ENCODE results near the gene SUPT4H1.

SUPT4H1 gene

GRCh38 chr17:58308985-58309917 lies 42.8 kb downstream of the SUPT4H1 start:
- Histone ChIP-seq H3K4me2 (ENCODE audit: low read length) (no peak overlapping the region), H2BK120ac (ENCODE audit: insufficient read depth, low read length, poor library complexity) (no peak overlapping the region), H2AK5ac (ENCODE audit: low read length) (no peak overlapping the region), H3K9me3 (ENCODE audit: insufficient read depth, low read depth, low read length) (no peaks in the 10 kb centered on the region), H3K4me1 (ENCODE audit: control insufficient read depth in 1 of 2, insufficient read depth in 2 of 2, low read length in 2 of 2) (no peaks in the 10 kb centered on the region), H2BK12ac (ENCODE audit: low read length) (no peak overlapping the region), H4K12ac (ENCODE audit: low read depth, low read length) (no peak overlapping the region), H3K27ac (ENCODE audit: low read depth, low read length) (no peak overlapping the region), H3K14ac (ENCODE audit: low read length) (no peak overlapping the region), H3K27me3 (ENCODE audit: insufficient read depth, low read length) (no peaks in the 10 kb centered on the region), H3K9ac (ENCODE audit: low read length) (no peak overlapping the region), H3K4ac (ENCODE audit: low read depth, low read length) (no peak overlapping the region), H2BK5ac (ENCODE audit: low read depth, low read length, poor library complexity) (no peak overlapping the region), H4K8ac (ENCODE audit: low read depth, low read length) (no peak overlapping the region), H3K79me2 (ENCODE audit: control insufficient read depth, insufficient read depth, low read length, poor library complexity) (no peaks in the 10 kb centered on the region), H3K36me3 (ENCODE audit: control insufficient read depth in 1 of 2, insufficient read depth in 2 of 2, low read length in 2 of 2) (no peaks in the 10 kb centered on the region), H2AFZ (ENCODE audit: insufficient read depth, low read length, poor library complexity) (no peak overlapping the region), H4K91ac (ENCODE audit: low read depth, low read length) (no peak overlapping the region), H3K4me3 (ENCODE audit: low read depth, low read length) (no peak overlapping the region), H3K23ac (ENCODE audit: low read length) (no peak overlapping the region), H3K79me1 (ENCODE audit: low read length) (no peaks in the 10 kb centered on the region), H3K18ac (ENCODE audit: low read length) (no peak overlapping the region)
- no peak for DNase-seq
- WGBS (ENCODE audit: extremely low coverage, insufficient coverage, insufficient read length) = no CpG with 5 or more reads among the region's 21 CpGs

GRCh38 chr17:58308173-58308984 lies 43.6 kb downstream of the SUPT4H1 start:
- Histone ChIP-seq H3K14ac (ENCODE audit: low read length) (no peak overlapping the region), H3K4me2 (ENCODE audit: low read length) (no peak overlapping the region), H3K27me3 (ENCODE audit: insufficient read depth, low read length) (no peaks in the 10 kb centered on the region), H3K27ac (ENCODE audit: low read depth, low read length) (no peak overlapping the region), H3K79me1 (ENCODE audit: low read length) (no peaks in the 10 kb centered on the region), H3K18ac (ENCODE audit: low read length) (no peak overlapping the region), H2BK120ac (ENCODE audit: insufficient read depth, low read length, poor library complexity) (no peak overlapping the region), H2AFZ (ENCODE audit: insufficient read depth, low read length, poor library complexity) (no peak overlapping the region), H3K9ac (ENCODE audit: low read length) (no peak overlapping the region), H3K9me3 (ENCODE audit: insufficient read depth, low read depth, low read length) (no peaks in the 10 kb centered on the region), H2AK5ac (ENCODE audit: low read length) (no peak overlapping the region), H2BK5ac (ENCODE audit: low read depth, low read length, poor library complexity) (no peak overlapping the region), H4K91ac (ENCODE audit: low read depth, low read length) (no peak overlapping the region), H3K36me3 (ENCODE audit: control insufficient read depth in 1 of 2, insufficient read depth in 2 of 2, low read length in 2 of 2) (no peaks in the 10 kb centered on the region), H3K4ac (ENCODE audit: low read depth, low read length) (no peak overlapping the region), H4K12ac (ENCODE audit: low read depth, low read length) (no peak overlapping the region), H3K23ac (ENCODE audit: low read length) (no peak overlapping the region), H2BK12ac (ENCODE audit: low read length) (no peak overlapping the region), H3K79me2 (ENCODE audit: control insufficient read depth, insufficient read depth, low read length, poor library complexity) (no peaks in the 10 kb centered on the region), H3K4me3 (ENCODE audit: low read depth, low read length) (no peak overlapping the region), H3K4me1 (ENCODE audit: control insufficient read depth in 1 of 2, insufficient read depth in 2 of 2, low read length in 2 of 2) (no peaks in the 10 kb centered on the region), H4K8ac (ENCODE audit: low read depth, low read length) (no peak overlapping the region)
- DNase-seq = peak; percentile 9 to 54
- no CpG with 5 or more reads among the region's 32 CpGs for WGBS (ENCODE audit: extremely low coverage, insufficient coverage, insufficient read length)

DNA sequence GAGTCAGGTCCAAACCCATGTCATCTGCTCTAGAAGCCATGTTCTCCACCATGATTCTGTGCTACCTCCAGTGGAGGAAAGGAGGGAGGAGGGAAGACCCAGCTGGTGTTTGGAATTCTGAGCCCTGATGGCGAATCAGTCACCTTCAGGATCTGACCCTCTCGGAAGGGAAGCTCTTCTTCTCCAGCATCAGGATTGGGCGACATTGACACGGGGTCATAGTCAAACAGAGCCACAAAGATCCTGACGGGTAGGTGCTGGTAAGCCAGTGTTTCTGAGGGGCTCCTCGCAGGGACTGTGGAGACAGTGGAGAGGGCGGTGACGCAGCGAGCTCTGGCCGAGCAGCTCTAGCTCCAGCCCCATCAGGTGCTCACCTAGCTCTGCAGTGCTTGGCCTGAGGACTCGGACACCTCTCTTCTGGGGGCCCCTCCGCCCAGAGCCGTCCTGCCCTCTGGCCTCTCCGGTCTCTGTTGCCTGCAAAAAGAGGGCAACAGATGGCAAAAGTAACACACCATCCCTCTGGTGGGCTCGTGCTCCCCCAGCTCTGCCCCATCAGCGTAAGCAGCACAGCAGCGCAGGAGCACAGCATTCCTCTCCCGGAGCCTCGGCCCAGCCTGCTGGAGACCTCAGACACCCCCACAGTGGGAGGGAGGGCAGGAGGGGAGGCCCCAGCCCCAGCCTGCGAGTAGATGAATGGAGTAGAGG lies 44.4 kb downstream of the SUPT4H1 start:
- no peak for DNase-seq
- Histone ChIP-seq H3K79me2 (ENCODE audit: control insufficient read depth, insufficient read depth, low read length, poor library complexity) (no peaks in the 10 kb centered on the region), H3K23ac (ENCODE audit: low read length) (no peak overlapping the region), H3K14ac (ENCODE audit: low read length) (no peak overlapping the region), H3K27me3 (ENCODE audit: insufficient read depth, low read length) (no peaks in the 10 kb centered on the region), H3K27ac (ENCODE audit: low read depth, low read length) (no peak overlapping the region), H2BK12ac (ENCODE audit: low read length) (no peak overlapping the region), H4K91ac (ENCODE audit: low read depth, low read length) (no peak overlapping the region), H2AFZ (ENCODE audit: insufficient read depth, low read length, poor library complexity) (no peak overlapping the region), H3K9me3 (ENCODE audit: insufficient read depth, low read depth, low read length) (no peaks in the 10 kb centered on the region), H3K4me2 (ENCODE audit: low read length) (no peak overlapping the region), H3K4ac (ENCODE audit: low read depth, low read length) (no peak overlapping the region), H3K18ac (ENCODE audit: low read length) (no peak overlapping the region), H3K9ac (ENCODE audit: low read length) (no peak overlapping the region), H3K4me1 (ENCODE audit: control insufficient read depth in 1 of 2, insufficient read depth in 2 of 2, low read length in 2 of 2) (no peaks in the 10 kb centered on the region), H3K36me3 (ENCODE audit: control insufficient read depth in 1 of 2, insufficient read depth in 2 of 2, low read length in 2 of 2) (no peaks in the 10 kb centered on the region), H2BK5ac (ENCODE audit: low read depth, low read length, poor library complexity) (no peak overlapping the region), H4K8ac (ENCODE audit: low read depth, low read length) (no peak overlapping the region), H2BK120ac (ENCODE audit: insufficient read depth, low read length, poor library complexity) (no peak overlapping the region), H3K79me1 (ENCODE audit: low read length) (no peaks in the 10 kb centered on the region), H4K12ac (ENCODE audit: low read depth, low read length) (no peak overlapping the region), H3K4me3 (ENCODE audit: low read depth, low read length) (no peak overlapping the region), H2AK5ac (ENCODE audit: low read length) (no peak overlapping the region)
- no CpG with 5 or more reads among the region's 20 CpGs for WGBS (ENCODE audit: extremely low coverage, insufficient coverage, insufficient read length)

GRCh38 chr17:58306131-58306951 lies 45.7 kb downstream of the SUPT4H1 start:
- Histone ChIP-seq H3K9me3 (ENCODE audit: insufficient read depth, low read depth, low read length) (no peaks in the 10 kb centered on the region), H3K14ac (ENCODE audit: low read length) (no peak overlapping the region), H3K79me2 (ENCODE audit: control insufficient read depth, insufficient read depth, low read length, poor library complexity) (no peaks in the 10 kb centered on the region), H4K91ac (ENCODE audit: low read depth, low read length) (no peak overlapping the region), H2BK5ac (ENCODE audit: low read depth, low read length, poor library complexity) (no peak overlapping the region), H3K4me1 (ENCODE audit: control insufficient read depth in 1 of 2, insufficient read depth in 2 of 2, low read length in 2 of 2) (no peaks in the 10 kb centered on the region), H2AFZ (ENCODE audit: insufficient read depth, low read length, poor library complexity) (no peak overlapping the region), H3K27me3 (ENCODE audit: insufficient read depth, low read length) (no peaks in the 10 kb centered on the region), H4K8ac (ENCODE audit: low read depth, low read length) (no peak overlapping the region), H3K79me1 (ENCODE audit: low read length) (no peaks in the 10 kb centered on the region), H3K4me2 (ENCODE audit: low read length) (no peak overlapping the region), H2BK120ac (ENCODE audit: insufficient read depth, low read length, poor library complexity) (no peak overlapping the region), H3K23ac (ENCODE audit: low read length) (no peak overlapping the region), H3K18ac (ENCODE audit: low read length) (no peak overlapping the region), H3K4ac (ENCODE audit: low read depth, low read length) (no peak overlapping the region), H3K4me3 (ENCODE audit: low read depth, low read length) (no peak overlapping the region), H2BK12ac (ENCODE audit: low read length) (no peak overlapping the region), H2AK5ac (ENCODE audit: low read length) (no peak overlapping the region), H3K36me3 (ENCODE audit: control insufficient read depth in 1 of 2, insufficient read depth in 2 of 2, low read length in 2 of 2) (no peaks in the 10 kb centered on the region), H3K9ac (ENCODE audit: low read length) (no peak overlapping the region), H4K12ac (ENCODE audit: low read depth, low read length) (no peak overlapping the region), H3K27ac (ENCODE audit: low read depth, low read length) (no peak overlapping the region)
- WGBS (ENCODE audit: extremely low coverage, insufficient coverage, insufficient read length) = no CpG with 5 or more reads among the region's 19 CpGs
- DNase-seq = no peak
